PC-3 (cell line): ENCODE results near the gene PRPF40B.

Source experiments
- CTCF ChIP-seq: fragments of 300-600 bp; sonication (generic); conservative IDR thresholded peaks from 2 replicates; pipeline ENCODE4 v1.5.1; 2017; ENCODE audit warnings: antibody characterized with exemption, low read depth, mild to moderate bottlenecking, low read length
- EZH2 ChIP-seq: fragments of 300-600 bp; sonication (generic); IDR thresholded peaks from one replicate; pipeline ENCODE4 v1.6.1; 2017; ENCODE audit warnings: antibody characterized with exemption, mild to moderate bottlenecking, low read length; ENCODE audit not compliant: unreplicated experiment
- EZH2phosphoT487 ChIP-seq: fragments of 300-600 bp; sonication (generic); IDR thresholded peaks from 2 replicates; pipeline ENCODE4 v1.6.1; 2018; ENCODE audit warnings: mild to moderate bottlenecking, antibody characterized with exemption, low read length, borderline replicate concordance

GRCh38 chr12:49582850-49583249 is 40.5 kb upstream of the PRPF40B start:
- TF ChIP-seq CTCF, result no peak
- TF ChIP-seq EZH2, result no peak
- no peak for TF ChIP-seq EZH2phosphoT487
